Fibroblast of lung (primary cell): ENCODE results near the gene RPN1.
"Not testable (repeated sequence)": the region's sequence is repeated elsewhere in the genome, so short reads cannot be mapped to it uniquely, and the experiment has no call there.

Source experiments
- EZH2 ChIP-seq: IDR thresholded peaks from 2 replicates; pipeline ENCODE4 v1.5.1; 2012; ENCODE audit warnings: low read length, control low read depth, mild to moderate bottlenecking; ENCODE audit errors: missing control alignments
- TF ChIP-seq, protein P1 (sequence below), 2 donors: IDR thresholded peaks in 1 of 2; conservative IDR thresholded peaks in 1 of 2; 1 replicate in 1 of 2; 2 replicates in 1 of 2; pipeline ENCODE4 v1.5.1; 2011 to 2012; ENCODE audit warnings: low read length in 2 of 2, control low read depth in 1 of 2, inconsistent platforms in 1 of 2, low read depth in 1 of 2, mild to moderate bottlenecking in 1 of 2

DNA sequence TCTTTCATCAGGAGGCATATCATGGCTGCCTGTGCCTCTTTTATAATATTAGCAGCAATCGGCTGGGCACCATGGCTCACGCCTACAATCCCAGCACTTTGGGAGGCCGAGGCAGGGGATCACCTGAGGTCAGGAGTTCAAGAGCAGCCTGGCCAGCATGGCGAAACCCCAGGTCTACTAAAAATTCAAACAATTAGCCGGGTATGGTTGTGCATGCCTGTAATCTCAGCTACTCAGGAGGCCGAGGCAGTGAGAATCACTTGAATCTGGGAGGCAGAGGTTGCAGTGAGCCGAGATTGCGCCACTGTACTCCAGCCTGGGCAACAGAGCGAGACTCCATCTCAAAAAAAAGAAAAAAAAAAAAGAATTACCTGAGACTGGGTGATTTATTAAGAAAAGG is 64.2 kb downstream of the RPN1 start:
- TF ChIP-seq, protein P1, sequence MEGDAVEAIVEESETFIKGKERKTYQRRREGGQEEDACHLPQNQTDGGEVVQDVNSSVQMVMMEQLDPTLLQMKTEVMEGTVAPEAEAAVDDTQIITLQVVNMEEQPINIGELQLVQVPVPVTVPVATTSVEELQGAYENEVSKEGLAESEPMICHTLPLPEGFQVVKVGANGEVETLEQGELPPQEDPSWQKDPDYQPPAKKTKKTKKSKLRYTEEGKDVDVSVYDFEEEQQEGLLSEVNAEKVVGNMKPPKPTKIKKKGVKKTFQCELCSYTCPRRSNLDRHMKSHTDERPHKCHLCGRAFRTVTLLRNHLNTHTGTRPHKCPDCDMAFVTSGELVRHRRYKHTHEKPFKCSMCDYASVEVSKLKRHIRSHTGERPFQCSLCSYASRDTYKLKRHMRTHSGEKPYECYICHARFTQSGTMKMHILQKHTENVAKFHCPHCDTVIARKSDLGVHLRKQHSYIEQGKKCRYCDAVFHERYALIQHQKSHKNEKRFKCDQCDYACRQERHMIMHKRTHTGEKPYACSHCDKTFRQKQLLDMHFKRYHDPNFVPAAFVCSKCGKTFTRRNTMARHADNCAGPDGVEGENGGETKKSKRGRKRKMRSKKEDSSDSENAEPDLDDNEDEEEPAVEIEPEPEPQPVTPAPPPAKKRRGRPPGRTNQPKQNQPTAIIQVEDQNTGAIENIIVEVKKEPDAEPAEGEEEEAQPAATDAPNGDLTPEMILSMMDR (conservative IDR thresholded peaks at IDR 0.05 in 1 of 2, IDR thresholded peaks at IDR 0.05 in 1 of 2; ENCODE audit: low read depth in 1 of 2, low read length in 2 of 2): not testable (repeated sequence)
- not testable (repeated sequence) for TF ChIP-seq EZH2
